MCF 10A (cell line): Measurements from ENCODE around the gene SSH2. TPM values are rescaled to one million over a fixed set of nuclear protein-coding genes. Genes with fewer than 3 reads are reported as not detected.

ENCODE experiments used
- BruUV-seq: library from RNA; stranded (reverse); fragments of 400-500 nt; replicated peaks from 2 replicates; lab custom pipeline; 2021; lab: Mats Ljungman, UMichigan
- CTCF ChIA-PET: fragments of 300-600 bp; sonication (Branson Sonifier 250); formaldehyde crosslinking; extraction: SDS; loops from one replicate; lab custom pipeline; 2021; ENCODE audit warnings: antibody characterized with exemption, inconsistent platforms; lab: Yijun Ruan, JAX
- POLR2A ChIA-PET: fragments of 300-600, 350-650 bp; sonication (Branson Sonifier 250); formaldehyde crosslinking; extraction: SDS; loops from one replicate; lab custom pipeline; 2020; ENCODE audit warnings: antibody characterized with exemption, inconsistent platforms; lab: Yijun Ruan, JAX
- DNase-seq: peaks from one replicate; pipeline ENCODE4 v3.0.0-alpha.2; 2018; ENCODE audit not compliant: unreplicated experiment
- H3K27ac Mint-ChIP-seq: one replicate; pipeline ENCODE4 v1.8.0; 2022; ENCODE audit warnings: mild to moderate bottlenecking, low read depth, mixed read lengths; ENCODE audit not compliant: unreplicated experiment
- H3K27me3 Mint-ChIP-seq: one replicate; pipeline ENCODE4 v1.8.0; 2022; ENCODE audit warnings: mixed read lengths; ENCODE audit not compliant: insufficient read depth, unreplicated experiment
- H3K36me3 Mint-ChIP-seq: one replicate; pipeline ENCODE4 v1.8.0; 2022; ENCODE audit warnings: mild to moderate bottlenecking, moderate library complexity, mixed read lengths; ENCODE audit not compliant: insufficient read depth, unreplicated experiment
- H3K4me1 Mint-ChIP-seq: one replicate; pipeline ENCODE4 v1.8.0; 2022; ENCODE audit warnings: mixed read lengths; ENCODE audit not compliant: insufficient read depth, unreplicated experiment
- H3K4me3 Mint-ChIP-seq: one replicate; pipeline ENCODE4 v1.8.0; 2022; ENCODE audit warnings: mild to moderate bottlenecking, moderate library complexity, mixed read lengths; ENCODE audit not compliant: unreplicated experiment
- H3K9me3 Mint-ChIP-seq: one replicate; pipeline ENCODE4 v1.8.0; 2022; ENCODE audit warnings: mixed read lengths; ENCODE audit not compliant: unreplicated experiment
- intact Hi-C: fragments of 100-400 bp; cut with micrococcal nuclease; formaldehyde crosslinking; loops from 2 replicates; pipeline ENCODE4 v1.14.1; 2022
- total RNA-seq: library from RNA; stranded (reverse); gene quantifications from 2 replicates; pipeline ENCODE4 v1.2.3, GENCODE V29; 2022
- TF ChIP-seq, protein P1 (sequence below): fragments of 200-600 bp; IDR thresholded peaks from one replicate; pipeline ENCODE4 v1.8.0; 2022; ENCODE audit warnings: antibody characterized with exemption, mild to moderate bottlenecking; ENCODE audit not compliant: unreplicated experiment

The SSH2 gene
- total RNA-seq, 1 experiment from 2014 or later: 21.9 TPM

DNA sequence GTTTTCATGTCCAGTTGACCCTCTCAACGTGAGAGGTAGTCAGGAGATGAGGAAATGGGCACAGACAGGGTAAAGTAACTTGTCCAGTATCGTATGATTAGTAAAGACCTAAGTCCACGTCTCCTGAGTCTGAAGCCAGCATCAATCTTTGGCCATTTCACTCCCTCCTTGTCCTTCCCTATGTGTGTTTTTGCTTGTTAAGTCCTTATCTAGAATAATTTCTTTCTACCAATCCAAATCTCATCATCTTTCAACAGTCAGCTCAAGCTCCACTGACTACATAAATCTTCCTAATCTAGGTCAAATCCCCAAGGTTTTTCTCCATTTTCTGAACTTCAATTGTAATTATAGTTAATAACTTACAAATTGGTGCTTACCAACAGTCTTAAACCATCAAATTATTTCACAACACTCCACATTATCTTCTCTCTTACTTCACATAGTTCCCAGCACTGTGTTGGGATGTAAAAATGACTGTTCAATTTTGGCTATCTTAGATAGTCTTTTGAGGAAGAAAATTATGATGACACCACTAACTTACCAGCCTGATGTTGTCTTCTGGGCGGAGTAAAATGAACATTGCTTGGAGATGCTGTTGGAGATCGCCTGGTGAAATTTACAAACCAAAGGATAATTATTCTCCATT lies 235.0 kb downstream of the SSH2 start:
- no peak for DNase-seq
- ChIA-PET POLR2A (interaction anchor here (0.5 kb wide), 1 partner anchor 22 kb away, joined by 3 read pairs; no protein-coding TSS in a partner anchor), CTCF (interaction anchor here (0.6 kb wide), 1 partner anchor 13 kb away, joined by 3 read pairs; no protein-coding TSS in a partner anchor)
- Mint-ChIP-seq H3K4me1 (no peaks in the 10 kb centered on the region), H3K4me3 (no peak overlapping the region), H3K36me3 (peaks cover 22% of the 10 kb centered on the region), H3K27me3 (no peaks in the 10 kb centered on the region), H3K27ac (no peak overlapping the region), H3K9me3 (no peaks in the 10 kb centered on the region)
- intact Hi-C loops: no loop called here
- no TSS peak for BruUV-seq
- TF ChIP-seq, protein P1, sequence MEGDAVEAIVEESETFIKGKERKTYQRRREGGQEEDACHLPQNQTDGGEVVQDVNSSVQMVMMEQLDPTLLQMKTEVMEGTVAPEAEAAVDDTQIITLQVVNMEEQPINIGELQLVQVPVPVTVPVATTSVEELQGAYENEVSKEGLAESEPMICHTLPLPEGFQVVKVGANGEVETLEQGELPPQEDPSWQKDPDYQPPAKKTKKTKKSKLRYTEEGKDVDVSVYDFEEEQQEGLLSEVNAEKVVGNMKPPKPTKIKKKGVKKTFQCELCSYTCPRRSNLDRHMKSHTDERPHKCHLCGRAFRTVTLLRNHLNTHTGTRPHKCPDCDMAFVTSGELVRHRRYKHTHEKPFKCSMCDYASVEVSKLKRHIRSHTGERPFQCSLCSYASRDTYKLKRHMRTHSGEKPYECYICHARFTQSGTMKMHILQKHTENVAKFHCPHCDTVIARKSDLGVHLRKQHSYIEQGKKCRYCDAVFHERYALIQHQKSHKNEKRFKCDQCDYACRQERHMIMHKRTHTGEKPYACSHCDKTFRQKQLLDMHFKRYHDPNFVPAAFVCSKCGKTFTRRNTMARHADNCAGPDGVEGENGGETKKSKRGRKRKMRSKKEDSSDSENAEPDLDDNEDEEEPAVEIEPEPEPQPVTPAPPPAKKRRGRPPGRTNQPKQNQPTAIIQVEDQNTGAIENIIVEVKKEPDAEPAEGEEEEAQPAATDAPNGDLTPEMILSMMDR: no peak

DNA sequence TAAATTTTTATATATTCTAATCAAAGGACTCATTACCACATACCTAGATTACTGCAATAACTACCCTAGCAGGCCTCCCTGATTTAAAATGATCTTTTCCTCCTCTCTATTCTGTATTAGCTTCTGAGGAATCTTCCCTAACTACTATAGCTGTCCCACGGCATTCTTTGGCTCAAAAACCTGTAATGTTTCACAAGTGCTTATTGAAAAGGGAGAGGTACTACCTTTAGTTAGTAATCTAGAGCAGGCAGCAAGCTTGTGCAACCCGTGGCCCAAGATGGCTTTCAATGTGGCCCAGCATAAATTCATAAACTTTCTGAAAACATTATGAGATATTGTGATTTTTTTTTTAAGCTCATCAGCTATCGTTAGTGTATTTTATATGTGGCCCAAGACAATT lies 236.3 kb downstream of the SSH2 start:
- intact Hi-C loops: loop anchor here (2.0 kb wide), 1 partner anchor 67 kb away; no protein-coding TSS in a partner anchor
- Mint-ChIP-seq H3K27ac (no peak overlapping the region), H3K36me3 (peaks cover 22% of the 10 kb centered on the region), H3K9me3 (no peaks in the 10 kb centered on the region), H3K27me3 (no peaks in the 10 kb centered on the region), H3K4me1 (no peaks in the 10 kb centered on the region), H3K4me3 (no peak overlapping the region)
- DNase-seq: no peak
- BruUV-seq: no TSS peak
- TF ChIP-seq, protein P1: no peak
- CTCF ChIA-PET: interaction anchor here (0.6 to 1.2 kb wide), 2 partner anchors 15 to 54 kb away, joined by 3 to 4 read pairs; no protein-coding TSS in a partner anchor
- POLR2A ChIA-PET: interaction anchor here (2.2 kb wide), 1 partner anchor 55 kb away, joined by 9 read pairs; no protein-coding TSS in a partner anchor

DNA sequence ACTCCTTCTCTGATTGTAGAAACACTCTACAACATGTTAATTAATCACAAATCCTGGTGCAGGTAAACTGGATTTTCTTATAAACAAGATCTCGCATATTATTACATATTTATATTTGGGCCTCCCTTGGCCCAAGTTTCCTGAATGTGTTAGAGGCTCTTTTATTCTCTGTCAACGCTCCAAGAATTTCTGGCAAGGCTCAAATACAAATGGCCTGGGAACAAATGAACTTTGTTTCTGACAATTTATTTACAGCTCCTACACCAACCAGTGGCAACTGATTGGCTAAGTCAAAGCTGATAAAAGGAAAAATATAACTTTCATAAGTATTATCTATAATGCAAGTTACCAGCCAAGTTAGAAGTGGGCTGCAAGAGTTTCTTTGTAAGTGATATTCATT lies 242.4 kb downstream of the SSH2 start:
- Mint-ChIP-seq H3K4me3 (no peak overlapping the region), H3K9me3 (no peaks in the 10 kb centered on the region), H3K4me1 (no peaks in the 10 kb centered on the region), H3K27me3 (no peaks in the 10 kb centered on the region), H3K36me3 (peaks cover 13% of the 10 kb centered on the region), H3K27ac (no peak overlapping the region)
- DNase-seq: no peak
- ChIA-PET POLR2A (interaction anchor here (1.0 kb wide), 1 partner anchor 22 kb away, joined by 3 read pairs; no protein-coding TSS in a partner anchor), CTCF (interaction anchor here (0.5 to 1.5 kb wide), 4 partner anchors 11 to 527 kb away, joined by 3 to 5 read pairs (median 4); no protein-coding TSS in a partner anchor)
- intact Hi-C loops: no loop called here
- TF ChIP-seq, protein P1: no peak
- BruUV-seq: no TSS peak

DNA sequence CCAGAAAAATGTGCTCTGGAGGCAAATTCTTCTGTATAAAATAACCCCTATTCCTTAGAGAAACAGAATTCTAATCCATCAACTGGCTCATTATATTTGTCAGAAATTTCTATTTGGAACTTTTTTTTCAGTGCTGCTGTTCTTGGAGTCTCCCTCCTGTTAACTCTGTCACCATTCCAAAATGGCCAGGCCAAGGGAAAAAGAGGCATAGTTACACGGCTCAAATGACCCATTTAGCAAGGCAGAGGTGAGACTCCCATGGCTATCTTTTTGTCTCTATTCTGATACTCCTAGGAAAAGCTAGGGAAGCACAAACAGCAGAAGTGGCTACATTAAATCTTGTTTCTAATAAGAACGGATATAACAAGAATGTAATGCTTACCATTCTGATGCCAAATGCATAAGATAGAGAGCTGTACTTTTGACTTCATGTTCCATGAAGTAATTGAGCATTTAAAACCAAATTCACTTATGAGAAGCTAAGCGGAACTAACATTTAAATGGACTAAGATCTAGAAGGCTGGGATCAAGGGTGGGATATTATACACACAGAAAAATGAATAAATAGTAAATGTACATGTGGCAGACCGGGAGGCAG lies 242.9 kb downstream of the SSH2 start:
- Mint-ChIP-seq H3K36me3 (peaks cover 13% of the 10 kb centered on the region), H3K4me3 (no peak overlapping the region), H3K4me1 (no peaks in the 10 kb centered on the region), H3K27me3 (no peaks in the 10 kb centered on the region), H3K9me3 (no peaks in the 10 kb centered on the region), H3K27ac (no peak overlapping the region)
- TF ChIP-seq, protein P1: no peak
- POLR2A ChIA-PET: no interaction called here
- no TSS peak for BruUV-seq
- CTCF ChIA-PET: interaction anchor here (1.2 kb wide), 1 partner anchor 11 kb away, joined by 3 read pairs; no protein-coding TSS in a partner anchor
- intact Hi-C loops: no loop called here
- no peak for DNase-seq
